WERI-Rb-1 (cell line): ENCODE measurements around the gene MSRB3.

Experiments
- DNase-seq: peaks from one replicate; pipeline ENCODE4 v3.0.0-alpha.2; 2020
- H3K27ac ChIP-seq: fragments of 250-450 bp; sonication (Bioruptor Pico); 2 replicates; pipeline ENCODE4 v1.5.1; 2020; ENCODE audit warnings: mild to moderate bottlenecking, moderate library complexity
- H3K27me3 ChIP-seq: fragments of 250-450 bp; sonication (Bioruptor Pico); 2 replicates; pipeline ENCODE4 v1.5.1; 2021; ENCODE audit warnings: mild to moderate bottlenecking, low read depth, moderate library complexity; ENCODE audit not compliant: insufficient read depth, severe bottlenecking
- H3K36me3 ChIP-seq: fragments of 250-450 bp; sonication (Bioruptor Pico); 2 replicates; pipeline ENCODE4 v1.5.1; 2020; ENCODE audit warnings: mild to moderate bottlenecking, moderate library complexity
- H3K4me3 ChIP-seq: 2 replicates; pipeline ENCODE4 v1.5.1; 2011; ENCODE audit warnings: low read depth, mild to moderate bottlenecking, control low read depth, low read length
- H3K9me3 ChIP-seq: fragments of 250-450 bp; sonication (Bioruptor Pico); 2 replicates; pipeline ENCODE4 v1.5.1; 2021; ENCODE audit warnings: mild to moderate bottlenecking, moderate library complexity; ENCODE audit not compliant: severe bottlenecking
- CTCF ChIP-seq: IDR thresholded peaks from 2 replicates; pipeline ENCODE4 v1.5.1; 2011; ENCODE audit warnings: low read depth, mild to moderate bottlenecking, control low read depth, inconsistent platforms, low read length

MSRB3 gene

GRCh38 chr12:65278576-65279368 lies at the start of gene MSRB3:
TSS of gene MSRB3 (plus strand) at chr12:65278683. CDS start at chr12:65308580, 29,897 bp downstream.
- H3K36me3 ChIP-seq: peaks cover 4% of the 10 kb centered on the region; the same call in 1 of the 2 replicates
- peak within 1 kb of the TSS; percentile 4; the same call in 1 of the 2 replicates for H3K27ac ChIP-seq
- TF ChIP-seq CTCF: peak; percentile 22; the same call in 1 of the 2 replicates
- H3K4me3 ChIP-seq: peak within 1 kb of the TSS; percentile 78
- H3K27me3 ChIP-seq: no peaks in the 10 kb centered on the region
- DNase-seq: peak; percentile 62
- H3K9me3 ChIP-seq: no peaks in the 10 kb centered on the region

GRCh38 chr12:65229441-65229840 lies 49.0 kb upstream of the MSRB3 start:
- Histone ChIP-seq H3K4me3 (no peak overlapping the region), H3K27ac (no peak overlapping the region)
- DNase-seq: no peak

GRCh38 chr12:65232476-65233077 lies 45.9 kb upstream of the MSRB3 start:
- no peak overlapping the region for H3K27ac ChIP-seq
- H3K9me3 ChIP-seq: peaks cover 4% of the 10 kb centered on the region
- TF ChIP-seq CTCF: no peak
- no peak for DNase-seq
- H3K27me3 ChIP-seq: no peaks in the 10 kb centered on the region
- peaks cover 19% of the 10 kb centered on the region for H3K36me3 ChIP-seq
- no peak overlapping the region for H3K4me3 ChIP-seq

More at GRCh38 chr12:65229441-65229840, 49.0 kb upstream of the MSRB3 start:
- no peak for TF ChIP-seq CTCF
- peaks cover 25% of the 10 kb centered on the region for H3K36me3 ChIP-seq
- H3K27me3 ChIP-seq: no peaks in the 10 kb centered on the region
- peaks cover 4% of the 10 kb centered on the region for H3K9me3 ChIP-seq

- H3K9me3 ChIP-seq: no peaks in the 10 kb centered on the region
- TF ChIP-seq CTCF: no peak
- DNase-seq: no peak
These were observed 41.3 kb upstream of the MSRB3 start for GRCh38 chr12:65237153-65237552.

GRCh38 chr12:65238609-65239008 lies 39.9 kb upstream of the MSRB3 start:
- Histone ChIP-seq H3K27ac (no peak overlapping the region), H3K36me3 (peaks cover 31% of the 10 kb centered on the region), H3K9me3 (no peaks in the 10 kb centered on the region), H3K4me3 (no peak overlapping the region), H3K27me3 (no peaks in the 10 kb centered on the region)
- TF ChIP-seq CTCF: no peak
- DNase-seq: no peak

More at GRCh38 chr12:65237153-65237552, 41.3 kb upstream of the MSRB3 start:
- no peak overlapping the region for H3K4me3 ChIP-seq
- no peak overlapping the region for H3K27ac ChIP-seq
- peaks cover 18% of the 10 kb centered on the region for H3K36me3 ChIP-seq
- no peaks in the 10 kb centered on the region for H3K27me3 ChIP-seq
